Epithelial cell of esophagus (primary cell): Measurements from ENCODE around the gene ATP5F1E.

Experiments used
- DNase-seq: peaks from one replicate; pipeline ENCODE4 v3.0.0; 2010; ENCODE audit warnings: low read depth
- H3K4me3 ChIP-seq: 2 replicates; pipeline ENCODE4 v1.5.1; 2011; ENCODE audit warnings: mild to moderate bottlenecking, low read length, control low read depth
- CTCF ChIP-seq: IDR thresholded peaks from 2 replicates; pipeline ENCODE4 v1.5.1; 2011; ENCODE audit warnings: low read depth, mild to moderate bottlenecking, low read length, control low read depth, inconsistent platforms; ENCODE audit not compliant: insufficient read depth; ENCODE audit errors: missing control alignments

ATP5F1E gene

GRCh38 chr20:59032023-59032712 lies at the start of gene ATP5F1E:
TSS of gene ATP5F1E (minus strand) at chr20:59032335. CDS start at chr20:59032251, 84 bp downstream.
- peak; percentile 97 for DNase-seq
- peak within 1 kb of the TSS; percentile 78 for H3K4me3 ChIP-seq
- no peak for TF ChIP-seq CTCF

GRCh38 chr20:59081036-59081435 lies 48.9 kb upstream of the ATP5F1E start:
- no peak overlapping the region for H3K4me3 ChIP-seq
- DNase-seq = no peak
- TF ChIP-seq CTCF = no peak

- H3K4me3 ChIP-seq = no peak overlapping the region
- no peak for TF ChIP-seq CTCF
- peak; percentile 48 for DNase-seq
These were observed 46.1 kb upstream of the ATP5F1E start for GRCh38 chr20:59078231-59078630.

- no peak overlapping the region for H3K4me3 ChIP-seq
- DNase-seq = no peak
These were observed 45.6 kb upstream of the ATP5F1E start for GRCh38 chr20:59077705-59078104.

GRCh38 chr20:59075934-59076508 lies 43.9 kb upstream of the ATP5F1E start:
- no peak for DNase-seq
- no peak overlapping the region for H3K4me3 ChIP-seq
- TF ChIP-seq CTCF = no peak

More at GRCh38 chr20:59077705-59078104, 45.6 kb upstream of the ATP5F1E start:
- no peak for TF ChIP-seq CTCF

- H3K4me3 ChIP-seq = no peak overlapping the region
- peak; percentile 72 for DNase-seq
- TF ChIP-seq CTCF = no peak
These were observed 42.3 kb upstream of the ATP5F1E start for GRCh38 chr20:59074456-59074855.

GRCh38 chr20:59073582-59073981 lies 41.4 kb upstream of the ATP5F1E start:
- H3K4me3 ChIP-seq = no peak overlapping the region
- no peak for DNase-seq
- no peak for TF ChIP-seq CTCF
